Common myeloid progenitor, CD34-positive (primary cell): ENCODE measurements around the gene ZXDC.

ENCODE experiments used
- CTCF ChIA-PET: fragments of 350-600 bp; sonication (Branson Sonifier 250); formaldehyde crosslinking; loops from one replicate; lab custom pipeline; 2021; ENCODE audit warnings: antibody characterized with exemption; lab: Charles Lee
- POLR2A ChIA-PET: fragments of 350-600 bp; sonication (Branson Sonifier 250); formaldehyde crosslinking; loops from one replicate; lab custom pipeline; 2021; ENCODE audit warnings: antibody characterized with exemption; lab: Charles Lee
- DNase-seq, 3 donors: peaks; one replicate each; pipeline versions ENCODE4 v3.0.0 to v3.0.0-alpha.2; 2013
- H3K27ac ChIP-seq, 2 experiments: 1 replicate in 1 of 2; 2 replicates in 1 of 2; pipeline ENCODE4 v1.7.0; 2013; ENCODE audit warnings: inconsistent platforms in 2 of 2, low read length in 2 of 2, mild to moderate bottlenecking in 2 of 2, low read depth in 1 of 2, moderate library complexity in 1 of 2; ENCODE audit not compliant: severe bottlenecking in 2 of 2, insufficient read depth in 1 of 2, poor library complexity in 1 of 2
- H3K27me3 ChIP-seq, 5 experiments: replicated peaks in 2 of 5; 1 replicate in 3 of 5; 2 replicates in 2 of 5; pipeline versions ENCODE4 v1.6.1 to v1.7.0; 2013; ENCODE audit warnings: low read length in 4 of 5, mild to moderate bottlenecking in 2 of 5, moderate library complexity in 2 of 5, inconsistent platforms in 1 of 5; ENCODE audit not compliant: insufficient read depth in 5 of 5, control insufficient read depth in 4 of 5
- H3K36me3 ChIP-seq, 4 experiments: 1 replicate in 2 of 4; 2 replicates in 2 of 4; pipeline versions ENCODE4 v1.6.1 to v1.7.0; 2013; ENCODE audit warnings: low read length in 3 of 4, control low read depth in 1 of 4, mild to moderate bottlenecking in 1 of 4; ENCODE audit not compliant: control insufficient read depth in 4 of 4, insufficient read depth in 4 of 4
- H3K4me1 ChIP-seq, 4 experiments: 1 replicate in 3 of 4; 2 replicates in 1 of 4; pipeline versions ENCODE4 v1.6.1 to v1.7.1; 2013; ENCODE audit warnings: low read length in 3 of 4, mild to moderate bottlenecking in 3 of 4, control low read depth in 1 of 4, inconsistent platforms in 1 of 4, moderate library complexity in 1 of 4; ENCODE audit not compliant: control insufficient read depth in 4 of 4, insufficient read depth in 4 of 4; ENCODE audit errors: control extremely low read depth in 1 of 4
- H3K4me3 ChIP-seq, 7 experiments: 1 replicate in 4 of 7; 2 replicates in 3 of 7; pipeline versions ENCODE4 v1.5.1 to v1.7.0; 2013; ENCODE audit warnings: mild to moderate bottlenecking in 7 of 7, low read length in 6 of 7, moderate library complexity in 6 of 7, inconsistent platforms in 2 of 7, low read depth in 2 of 7, control low read depth in 1 of 7; ENCODE audit not compliant: insufficient read depth in 4 of 7, control insufficient read depth in 1 of 7; ENCODE audit errors: extremely low read depth in 1 of 7
- H3K9me3 ChIP-seq, 5 experiments: 1 replicate in 4 of 5; 2 replicates in 1 of 5; pipeline versions ENCODE4 v1.6.1 to v1.7.1; 2013; ENCODE audit warnings: low read length in 4 of 5, mild to moderate bottlenecking in 2 of 5, inconsistent platforms in 1 of 5, low read depth in 1 of 5, moderate library complexity in 1 of 5; ENCODE audit not compliant: control insufficient read depth in 4 of 5, insufficient read depth in 2 of 5; ENCODE audit errors: control extremely low read depth in 1 of 5
- WGBS: methylation state at CpG from one replicate; pipeline ENCODE4 v1.1.5; 2013; ENCODE audit not compliant: insufficient coverage; 5-methylcytosine and 5-hydroxymethylcytosine counted together

Gene ZXDC

GRCh38 chr3:126476166-126477060, 722 bp upstream of the ZXDC start:
- 18% methylated on average over 42 of the region's 66 CpGs for WGBS
- H3K9me3 ChIP-seq, result no peaks in the 10 kb centered on the region
- peak overlapping the region; percentile 52 to 89 (median 69) for H3K4me3 ChIP-seq
- peaks cover 25 to 42% (median 41%) of the 10 kb centered on the region in 4 experiments for H3K4me1 ChIP-seq
- CTCF ChIA-PET, result interaction anchor here (0.9 to 4.2 kb wide), 7 partner anchors 10 to 343 kb away, joined by 3 to 14 read pairs (median 3); partner anchors contain the start of gene CHST13
- no peaks in the 10 kb centered on the region for H3K27me3 ChIP-seq
- peaks cover 0 to 4% (median under 1%) of the 10 kb centered on the region in 4 experiments for H3K36me3 ChIP-seq
- H3K27ac ChIP-seq, result peak overlapping the region in 1 of 2 experiments; percentile 41
- peak; percentile 18 to 66 (median 64) for DNase-seq
- POLR2A ChIA-PET, result interaction anchor here (0.6 kb wide), 1 partner anchor 178 kb away, joined by 4 read pairs; no protein-coding TSS in a partner anchor

GRCh38 chr3:126474498-126475412, 936 bp downstream of the ZXDC start:
- 12% methylated on average over 67 of the region's 72 CpGs for WGBS
- peak; percentile 25 to 73 (median 62) for DNase-seq
- ChIA-PET POLR2A (no interaction called here), CTCF (interaction anchor here (1.2 to 4.2 kb wide), 4 partner anchors 12 to 48 kb away, joined by 3 to 14 read pairs (median 8); partner anchors contain the start of gene CHST13)
- peak overlapping the region; percentile 54 to 82 (median 74) for H3K4me3 ChIP-seq
- peaks cover 25 to 44% (median 43%) of the 10 kb centered on the region in 4 experiments for H3K4me1 ChIP-seq
- H3K36me3 ChIP-seq, result peaks cover 6 to 17% (median 16%) of the 10 kb centered on the region in 4 experiments
- peak overlapping the region; percentile 50 to 73 for H3K27ac ChIP-seq
- no peaks in the 10 kb centered on the region for H3K27me3 ChIP-seq
- no peaks in the 10 kb centered on the region for H3K9me3 ChIP-seq

GRCh38 chr3:126473292-126474168, 2.2 kb downstream of the ZXDC start:
- POLR2A ChIA-PET, result no interaction called here
- CTCF ChIA-PET, result interaction anchor here (1.5 to 4.2 kb wide), 2 partner anchors 11 to 14 kb away, joined by 4 to 14 read pairs; no protein-coding TSS in a partner anchor

DNA sequence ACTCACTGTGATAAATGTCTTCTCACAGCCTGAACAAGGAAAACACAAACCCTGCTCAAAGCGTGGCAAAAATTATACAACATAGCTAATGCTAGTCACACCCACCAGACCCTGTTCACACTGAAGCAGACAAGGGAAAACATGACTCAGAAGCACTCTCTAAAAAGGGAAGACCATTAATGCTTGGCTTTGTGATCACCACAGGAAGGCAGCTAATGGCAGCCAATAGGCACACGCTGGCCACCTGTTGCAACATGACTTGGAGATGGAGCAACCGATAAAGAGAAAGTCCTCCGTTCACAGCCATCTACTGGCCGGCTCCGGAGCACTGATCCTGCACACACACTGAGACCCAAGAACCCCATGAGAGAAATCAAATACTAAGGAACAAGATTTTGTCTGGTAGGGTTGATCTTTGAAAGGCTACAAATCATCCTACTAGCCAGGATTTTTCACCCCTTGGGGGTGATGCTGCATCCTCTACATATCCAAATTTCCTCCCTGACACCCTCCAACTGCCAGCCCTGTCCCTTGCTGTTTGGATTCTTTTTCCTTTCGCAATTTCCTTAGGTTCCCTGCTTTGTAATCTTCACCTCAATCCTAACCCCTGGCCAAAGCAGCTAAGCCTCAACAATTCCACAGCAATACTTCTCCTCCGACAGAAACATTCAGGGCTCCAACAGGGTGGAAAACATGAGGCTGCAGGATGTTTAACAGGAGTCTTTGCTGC, 3.2 kb downstream of the ZXDC start:
- Histone ChIP-seq H3K36me3 (peaks cover 10 to 40% (median 37%) of the 10 kb centered on the region in 4 experiments), H3K4me1 (peaks cover 25 to 44% (median 43%) of the 10 kb centered on the region in 4 experiments), H3K4me3 (peak overlapping the region in 6 of 7 experiments; percentile 15 to 74 (median 33)), H3K27ac (no peak overlapping the region), H3K27me3 (no peaks in the 10 kb centered on the region), H3K9me3 (no peaks in the 10 kb centered on the region)
- POLR2A ChIA-PET, result no interaction called here
- peak; percentile 59 to 88 (median 84) for DNase-seq
- CTCF ChIA-PET, result interaction anchor here (0.9 to 4.2 kb wide), 8 partner anchors 9 to 182 kb away, joined by 3 to 14 read pairs (median 3); no protein-coding TSS in a partner anchor
- WGBS, result 69% methylated on average over 4 of the region's 8 CpGs

More at GRCh38 chr3:126473292-126474168, 2.2 kb downstream of the ZXDC start:
- peaks cover 25 to 44% (median 43%) of the 10 kb centered on the region in 4 experiments for H3K4me1 ChIP-seq
- peak in 2 of 3 donors; percentile 54 to 66 for DNase-seq
- H3K36me3 ChIP-seq, result peaks cover 6 to 29% (median 26%) of the 10 kb centered on the region in 4 experiments
- no peak overlapping the region for H3K27ac ChIP-seq
- 50% methylated on average over 4 of the region's 14 CpGs for WGBS
- peak overlapping the region in 5 of 7 experiments; percentile 2 to 74 (median 60) for H3K4me3 ChIP-seq
- H3K9me3 ChIP-seq, result no peaks in the 10 kb centered on the region
- H3K27me3 ChIP-seq, result no peaks in the 10 kb centered on the region

DNA sequence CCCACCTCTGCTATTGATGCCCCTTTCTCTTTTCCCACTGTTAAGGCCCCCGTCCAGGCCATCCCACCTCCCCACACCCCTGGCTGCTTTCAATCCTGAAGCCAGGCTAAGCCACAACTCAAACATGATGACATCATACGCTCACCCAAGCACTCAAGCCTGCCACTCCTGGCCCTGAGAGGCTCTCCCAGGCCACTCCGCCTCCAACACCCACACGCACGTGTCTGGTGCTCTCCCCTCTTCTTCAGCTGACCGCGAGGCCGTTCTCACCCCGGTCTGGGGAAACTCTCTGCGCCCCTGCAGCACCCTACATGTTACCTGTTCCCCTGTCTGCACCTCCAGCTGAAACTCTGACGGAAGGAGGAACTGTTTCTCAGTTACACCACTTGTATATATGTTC, 6.2 kb downstream of the ZXDC start:
- Histone ChIP-seq H3K9me3 (no peaks in the 10 kb centered on the region), H3K4me3 (no peak overlapping the region), H3K27me3 (no peaks in the 10 kb centered on the region), H3K36me3 (peaks cover 18 to 70% (median 61%) of the 10 kb centered on the region in 4 experiments), H3K4me1 (peaks cover 25 to 31% (median 29%) of the 10 kb centered on the region in 4 experiments), H3K27ac (no peak overlapping the region)
- ChIA-PET CTCF (no interaction called here), POLR2A (no interaction called here)
- no peak for DNase-seq
- 93% methylated on average over 4 of the region's 11 CpGs for WGBS
